Ishikawa (cell line): ENCODE measurements around the gene COL21A1.

ENCODE experiments used
- CEBPB ChIP-seq: IDR thresholded peaks from 2 replicates; pipeline ENCODE4 v1.6.1; 2012
- CREB1 ChIP-seq: IDR thresholded peaks from 2 replicates; pipeline ENCODE4 v1.6.1; 2012; ENCODE audit warnings: low read depth
- EGR1 ChIP-seq: IDR thresholded peaks from 2 replicates; pipeline ENCODE4 v1.6.1; 2012
- EP300 ChIP-seq: IDR thresholded peaks from 2 replicates; pipeline ENCODE4 v1.6.1; 2012; ENCODE audit warnings: borderline replicate concordance
- FOXM1 ChIP-seq: IDR thresholded peaks from 2 replicates; pipeline ENCODE4 v1.6.1; 2012; ENCODE audit warnings: low read depth, borderline replicate concordance
- NFIC ChIP-seq: IDR thresholded peaks from 2 replicates; pipeline ENCODE4 v1.6.1; 2012
- RAD21 ChIP-seq: IDR thresholded peaks from 2 replicates; pipeline ENCODE4 v1.6.1; 2012; ENCODE audit warnings: low read depth
- TAF1 ChIP-seq: IDR thresholded peaks from 2 replicates; pipeline ENCODE4 v1.6.1; 2012; ENCODE audit warnings: low read depth, mild to moderate bottlenecking
- TCF12 ChIP-seq: IDR thresholded peaks from 2 replicates; pipeline ENCODE4 v1.6.1; 2012; ENCODE audit warnings: low read depth
- TEAD4 ChIP-seq: IDR thresholded peaks from 2 replicates; pipeline ENCODE4 v1.6.1; 2012
- YY1 ChIP-seq: IDR thresholded peaks from 2 replicates; pipeline ENCODE4 v1.6.1; 2012; ENCODE audit warnings: low read depth
- ZBTB7A ChIP-seq: IDR thresholded peaks from 2 replicates; pipeline ENCODE4 v1.6.1; 2012; ENCODE audit warnings: low read depth
- TF ChIP-seq, protein P1 (sequence below): IDR thresholded peaks from 2 replicates; pipeline ENCODE4 v1.6.1; 2012; ENCODE audit warnings: low read depth, mild to moderate bottlenecking
- TF ChIP-seq, protein P2 (sequence below): IDR thresholded peaks from 2 replicates; pipeline ENCODE4 v1.6.1; 2012
- TF ChIP-seq, protein P3 (sequence below): IDR thresholded peaks from 2 replicates; pipeline ENCODE4 v1.6.1; 2012

Gene COL21A1

DNA sequence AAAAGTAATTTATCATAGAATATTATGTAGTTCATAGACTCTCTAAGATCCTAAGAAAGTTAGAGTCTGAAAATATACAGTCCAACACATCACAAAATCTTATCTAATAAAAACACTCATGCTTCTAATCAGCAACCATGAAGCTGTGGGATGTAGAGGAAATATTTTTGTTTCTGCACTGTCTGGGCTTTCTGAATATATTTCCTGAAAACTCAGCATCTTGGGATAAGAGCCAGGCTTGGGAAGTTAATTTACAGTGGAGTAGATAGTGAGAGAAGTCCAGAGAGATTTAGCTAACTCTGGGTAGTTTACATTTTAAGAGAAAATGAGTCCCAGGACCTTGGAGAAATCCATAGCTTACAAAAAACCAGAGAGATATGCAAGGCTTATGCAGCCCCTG is 221.6 kb downstream of the COL21A1 start:
- no peak for TF ChIP-seq CREB1
- no peak for TF ChIP-seq RAD21
- no peak for TF ChIP-seq EP300
- no peak for TF ChIP-seq FOXM1
- no peak for TF ChIP-seq TAF1
- TF ChIP-seq ZBTB7A, result no peak
- no peak for TF ChIP-seq TCF12
- TF ChIP-seq EGR1, result no peak
- TF ChIP-seq TEAD4, result no peak
- TF ChIP-seq, protein P1, sequence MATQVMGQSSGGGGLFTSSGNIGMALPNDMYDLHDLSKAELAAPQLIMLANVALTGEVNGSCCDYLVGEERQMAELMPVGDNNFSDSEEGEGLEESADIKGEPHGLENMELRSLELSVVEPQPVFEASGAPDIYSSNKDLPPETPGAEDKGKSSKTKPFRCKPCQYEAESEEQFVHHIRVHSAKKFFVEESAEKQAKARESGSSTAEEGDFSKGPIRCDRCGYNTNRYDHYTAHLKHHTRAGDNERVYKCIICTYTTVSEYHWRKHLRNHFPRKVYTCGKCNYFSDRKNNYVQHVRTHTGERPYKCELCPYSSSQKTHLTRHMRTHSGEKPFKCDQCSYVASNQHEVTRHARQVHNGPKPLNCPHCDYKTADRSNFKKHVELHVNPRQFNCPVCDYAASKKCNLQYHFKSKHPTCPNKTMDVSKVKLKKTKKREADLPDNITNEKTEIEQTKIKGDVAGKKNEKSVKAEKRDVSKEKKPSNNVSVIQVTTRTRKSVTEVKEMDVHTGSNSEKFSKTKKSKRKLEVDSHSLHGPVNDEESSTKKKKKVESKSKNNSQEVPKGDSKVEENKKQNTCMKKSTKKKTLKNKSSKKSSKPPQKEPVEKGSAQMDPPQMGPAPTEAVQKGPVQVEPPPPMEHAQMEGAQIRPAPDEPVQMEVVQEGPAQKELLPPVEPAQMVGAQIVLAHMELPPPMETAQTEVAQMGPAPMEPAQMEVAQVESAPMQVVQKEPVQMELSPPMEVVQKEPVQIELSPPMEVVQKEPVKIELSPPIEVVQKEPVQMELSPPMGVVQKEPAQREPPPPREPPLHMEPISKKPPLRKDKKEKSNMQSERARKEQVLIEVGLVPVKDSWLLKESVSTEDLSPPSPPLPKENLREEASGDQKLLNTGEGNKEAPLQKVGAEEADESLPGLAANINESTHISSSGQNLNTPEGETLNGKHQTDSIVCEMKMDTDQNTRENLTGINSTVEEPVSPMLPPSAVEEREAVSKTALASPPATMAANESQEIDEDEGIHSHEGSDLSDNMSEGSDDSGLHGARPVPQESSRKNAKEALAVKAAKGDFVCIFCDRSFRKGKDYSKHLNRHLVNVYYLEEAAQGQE, result no peak
- no peak for TF ChIP-seq YY1
- TF ChIP-seq, protein P2, sequence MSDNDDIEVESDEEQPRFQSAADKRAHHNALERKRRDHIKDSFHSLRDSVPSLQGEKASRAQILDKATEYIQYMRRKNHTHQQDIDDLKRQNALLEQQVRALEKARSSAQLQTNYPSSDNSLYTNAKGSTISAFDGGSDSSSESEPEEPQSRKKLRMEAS, result no peak
- no peak for TF ChIP-seq CEBPB

DNA sequence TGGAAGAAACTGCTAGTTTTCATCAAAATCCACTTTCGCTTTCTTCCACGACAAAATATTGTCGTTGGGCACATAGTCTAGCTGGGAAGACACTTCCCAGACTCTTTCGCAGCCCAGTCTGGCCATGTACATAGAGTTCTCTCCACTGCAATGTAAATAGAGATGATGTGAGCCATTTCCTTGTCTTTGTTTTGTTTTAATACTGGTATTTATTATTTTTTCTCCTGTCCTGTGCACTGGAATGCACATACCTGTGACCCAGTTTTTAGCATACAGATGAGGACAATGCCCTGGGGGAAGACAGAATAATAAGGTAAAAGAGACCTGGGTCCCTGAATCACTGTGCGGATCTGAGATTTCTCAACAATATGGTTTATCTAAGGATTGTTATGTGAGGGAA is 222.4 kb downstream of the COL21A1 start:
- TF ChIP-seq TAF1 (no peak), FOXM1 (no peak), EGR1 (no peak), CREB1 (no peak), EP300 (no peak), TCF12 (no peak), TEAD4 (no peak), CEBPB (no peak), RAD21 (no peak), YY1 (no peak), ZBTB7A (no peak)
- TF ChIP-seq, protein P3, sequence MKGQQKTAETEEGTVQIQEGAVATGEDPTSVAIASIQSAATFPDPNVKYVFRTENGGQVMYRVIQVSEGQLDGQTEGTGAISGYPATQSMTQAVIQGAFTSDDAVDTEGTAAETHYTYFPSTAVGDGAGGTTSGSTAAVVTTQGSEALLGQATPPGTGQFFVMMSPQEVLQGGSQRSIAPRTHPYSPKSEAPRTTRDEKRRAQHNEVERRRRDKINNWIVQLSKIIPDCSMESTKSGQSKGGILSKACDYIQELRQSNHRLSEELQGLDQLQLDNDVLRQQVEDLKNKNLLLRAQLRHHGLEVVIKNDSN, result no peak
- TF ChIP-seq, protein P1, result no peak
- TF ChIP-seq, protein P2, result no peak

DNA sequence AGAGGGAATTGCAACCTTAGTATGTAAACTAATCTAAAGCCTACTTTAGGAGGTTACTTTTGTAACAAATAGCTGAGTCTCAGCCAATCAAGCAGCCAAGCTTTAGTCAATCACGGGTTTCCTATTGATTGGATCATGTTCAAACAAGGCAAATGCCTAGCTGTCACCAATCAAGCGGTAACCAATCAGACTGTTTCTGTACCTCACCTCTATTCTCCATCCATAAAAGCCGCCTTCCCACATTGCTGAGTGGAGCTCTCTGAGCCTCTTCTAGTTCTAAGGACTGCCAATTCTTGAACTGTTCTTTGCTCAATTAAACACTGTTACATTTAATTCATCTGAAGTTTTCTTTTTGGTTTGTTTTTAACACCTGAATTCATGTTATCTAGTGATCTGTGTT is 223.6 kb downstream of the COL21A1 start:
- TF ChIP-seq TEAD4 (no peak), EGR1 (no peak), YY1 (no peak), EP300 (no peak), ZBTB7A (no peak)

DNA sequence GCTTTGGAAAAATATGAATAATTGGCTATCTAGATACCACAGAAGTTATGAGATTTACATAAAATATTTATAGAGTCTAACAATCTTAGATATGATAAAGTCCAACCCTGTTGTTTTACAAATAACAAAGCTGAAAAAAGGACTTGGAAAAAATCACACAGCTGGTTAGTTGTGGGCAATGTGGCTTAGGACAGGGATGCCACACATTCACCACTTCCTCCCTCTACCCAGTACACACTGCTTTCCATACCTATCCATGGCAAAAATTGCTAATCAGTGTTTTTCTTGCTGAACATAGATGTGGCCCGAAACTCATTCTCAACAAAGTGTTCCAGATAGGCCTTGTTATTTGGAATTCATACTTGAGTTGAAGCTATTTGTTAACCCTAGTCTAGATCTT is 224.7 kb downstream of the COL21A1 start:
- TF ChIP-seq, protein P2, result no peak
- TF ChIP-seq, protein P3, result no peak
- TF ChIP-seq EP300, result no peak
- TF ChIP-seq NFIC, result no peak
- no peak for TF ChIP-seq CREB1
- TF ChIP-seq, protein P1, result no peak
- TF ChIP-seq YY1, result no peak
- TF ChIP-seq TEAD4, result no peak
- TF ChIP-seq CEBPB, result no peak
- TF ChIP-seq ZBTB7A, result no peak
- TF ChIP-seq RAD21, result no peak

DNA sequence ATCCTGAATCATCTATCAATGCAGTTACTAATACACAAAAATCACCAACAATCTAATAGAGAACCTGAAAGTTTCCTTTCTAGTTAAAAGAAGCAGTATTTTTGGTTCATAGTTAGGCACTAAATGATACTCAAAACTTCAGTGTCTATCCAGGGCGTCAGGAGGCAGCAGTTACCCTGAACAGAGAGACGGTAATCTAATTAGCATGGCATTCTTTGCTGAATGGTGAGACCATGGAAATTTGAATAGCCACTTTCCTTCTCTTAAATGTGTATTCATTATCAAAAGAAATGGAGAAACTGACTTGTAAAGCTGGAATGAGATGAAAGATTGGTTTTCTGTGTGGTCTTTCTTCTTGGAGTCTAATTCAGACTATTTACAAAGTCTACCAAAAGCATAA is 225.4 kb downstream of the COL21A1 start:
- TF ChIP-seq, protein P2, result no peak
- no peak for TF ChIP-seq TCF12
- TF ChIP-seq FOXM1, result no peak
- TF ChIP-seq TAF1, result no peak
- TF ChIP-seq CEBPB, result no peak
- TF ChIP-seq EP300, result no peak
- no peak for TF ChIP-seq TEAD4
- TF ChIP-seq, protein P1, result no peak
- no peak for TF ChIP-seq CREB1
- TF ChIP-seq YY1, result no peak
- TF ChIP-seq ZBTB7A, result no peak
- TF ChIP-seq, protein P3, result no peak
- no peak for TF ChIP-seq RAD21
